ENCODE measurements around the gene PTK7. TPM values are rescaled to one million over a fixed set of nuclear protein-coding genes. Genes with fewer than 3 reads are reported as not detected.
A peak's percentile ranks its signal among the peaks of the same experiment; 100 is the strongest.

Gene PTK7
- total and polyA plus RNA-seq, 2 of the 8 experiments (the other 6 are each of a cell fraction or from before 2014, with no cell fraction given): 110 to 138 TPM

DNA sequence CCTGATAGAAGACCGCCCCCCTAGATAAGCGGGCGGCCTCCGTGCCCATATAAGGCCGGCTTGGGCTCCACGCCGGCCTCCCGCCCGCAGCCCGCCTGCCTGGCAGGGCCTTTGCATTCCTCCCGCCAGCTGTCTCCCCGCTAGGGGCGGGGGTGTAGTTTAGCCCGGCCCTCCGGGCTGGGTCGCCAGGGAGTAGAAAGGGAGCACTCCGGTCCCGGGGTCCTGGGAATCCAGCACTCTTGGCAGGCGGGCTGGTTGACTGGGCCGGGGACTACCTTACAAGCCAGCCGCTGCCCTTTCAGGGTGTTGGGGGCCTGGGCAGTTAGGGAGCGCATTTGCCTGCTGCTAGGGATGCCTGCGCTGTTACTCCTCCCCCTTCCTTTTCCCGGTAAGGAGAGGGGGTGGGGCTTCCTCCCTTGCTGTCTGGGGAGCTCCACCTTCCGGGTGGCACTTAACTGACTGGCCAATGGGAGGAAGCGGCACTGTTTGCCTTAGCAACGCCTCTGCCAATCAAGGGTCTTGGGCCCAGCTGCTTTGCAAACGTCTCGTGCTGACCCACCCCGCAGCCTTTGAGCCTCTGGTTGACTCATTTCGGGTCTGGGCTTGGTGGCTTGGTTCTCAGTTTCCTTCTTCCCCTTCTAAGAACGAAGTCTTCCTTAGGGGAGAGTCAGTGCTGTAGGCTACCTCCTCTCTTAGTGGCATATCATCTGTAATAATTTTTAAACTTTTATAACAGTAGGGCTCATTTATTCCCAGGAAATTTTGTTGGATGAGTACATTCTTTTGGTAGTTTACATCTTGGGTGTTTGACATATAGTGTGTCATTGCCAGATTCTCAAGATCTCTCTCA lies 98.4 kb downstream of the PTK7 start:
- no peak overlapping the region for H2BK15ac ChIP-seq (ENCODE audit: low read length)
- no peak overlapping the region for H2AK5ac ChIP-seq (ENCODE audit: low read depth, low read length)
- H2BK120ac ChIP-seq (replicated peaks; ENCODE audit: low read depth, low read length): no peak overlapping the region
- H4K5ac ChIP-seq (ENCODE audit: insufficient read length, low read depth, low read length): no peak overlapping the region
- peaks cover 0 to 28% of the 10 kb centered on the region in 2 experiments; a peak in 2 of 4 replicates for H3K79me2 ChIP-seq (ENCODE audit: control insufficient read depth in 1 of 2, insufficient read depth in 2 of 2, low read length in 2 of 2)
- peaks cover 9 to 17% (median 11%) of the 10 kb centered on the region in 4 experiments for H3K4me1 ChIP-seq (replicated peaks in 1 of 4; ENCODE audit: control insufficient read depth in 3 of 4, insufficient read depth in 4 of 4, low read length in 3 of 4)
- no peaks in the 10 kb centered on the region for H3K9me3 ChIP-seq (ENCODE audit: insufficient read depth in 2 of 2, low read depth in 1 of 2, low read length in 1 of 2)
- ChIA-PET CTCF (ENCODE audit: partially characterized antibody) (interaction anchor here (0.6 to 1.2 kb wide), 6 partner anchors 11 to 1991 kb away, joined by 3 to 5 read pairs (median 3); no protein-coding TSS in a partner anchor), POLR2A (ENCODE audit: partially characterized antibody) (interaction anchor here (0.6 to 4.9 kb wide), 25 partner anchors 11 to 335 kb away, joined by 3 to 25 read pairs (median 4); partner anchors contain the start of genes CUL7, DNPH1, GNMT and KLHDC3)
- no peak overlapping the region for H3K56ac ChIP-seq (replicated peaks; ENCODE audit: insufficient read length, low read depth, low read length)
- H2BK12ac ChIP-seq (ENCODE audit: low read depth, low read length): 0 out of 2 replicates have a peak overlapping the region, but pooled peaks have one; percentile 2
- FAIRE-seq (peak; percentile 13), DNase-seq (ENCODE audit: low read depth in 1 of 2, low spot score in 2 of 2) (peak; percentile 90 to 95)
- no peak overlapping the region for H3K4ac ChIP-seq (replicated peaks; ENCODE audit: insufficient read length, low read depth, low read length)
- peaks cover 3% of the 10 kb centered on the region; the same call in 1 of the 2 replicates for H3K79me1 ChIP-seq (ENCODE audit: low read depth, low read length)
- H2BK20ac ChIP-seq (ENCODE audit: low read length): no peak overlapping the region
- no peak overlapping the region for H4K91ac ChIP-seq (replicated peaks; ENCODE audit: insufficient read length, low read length)
- no peak overlapping the region; the same call in 1 of the 2 replicates for H3K18ac ChIP-seq (ENCODE audit: extremely low read depth, low read length)
- no peak overlapping the region for H3K23ac ChIP-seq (ENCODE audit: insufficient read length)
- H3K27me3 ChIP-seq (replicated peaks in 1 of 4; ENCODE audit: control insufficient read depth in 3 of 4, extremely low read depth in 1 of 4, insufficient read depth in 3 of 4, low read length in 3 of 4): peaks cover 0 to 6% (median 2%) of the 10 kb centered on the region in 4 experiments; a peak in 3 of 7 replicates
- H3K23me2 ChIP-seq (ENCODE audit: low read depth, low read length): peaks cover 14% of the 10 kb centered on the region
- H3K14ac ChIP-seq (ENCODE audit: insufficient read length): no peak overlapping the region
- H4K20me1 ChIP-seq (replicated peaks in 1 of 2; ENCODE audit: control insufficient read depth in 1 of 2, insufficient read depth in 2 of 2, low read length in 2 of 2): peaks cover 13 to 33% of the 10 kb centered on the region in 2 experiments
- H4K8ac ChIP-seq (ENCODE audit: extremely low read depth, insufficient read depth, low read length): no peak overlapping the region
- H3K27ac ChIP-seq (ENCODE audit: low read depth, low read length): peak overlapping the region; percentile 77; the same call in 1 of the 2 replicates
- H3K4me2 ChIP-seq (ENCODE audit: insufficient read depth in 1 of 2, low read depth in 2 of 2, low read length in 2 of 2): peak overlapping the region; percentile 93 to 97
- peak overlapping the region; percentile 27 to 86 (median 38) for H3K4me3 ChIP-seq (ENCODE audit: extremely low read depth in 1 of 4, insufficient read depth in 2 of 4, low read depth in 3 of 4, low read length in 4 of 4)
- H3K9ac ChIP-seq (replicated peaks in 1 of 4; ENCODE audit: extremely low read depth in 1 of 4, low read depth in 3 of 4, low read length in 3 of 4): peak overlapping the region in 3 of 4 experiments; percentile 54 to 69 (median 64); a peak in 5 of 7 replicates
- H2AFZ ChIP-seq (ENCODE audit: low read length): no peak overlapping the region
- peaks cover 20 to 36% (median 33%) of the 10 kb centered on the region in 4 experiments for H3K36me3 ChIP-seq (ENCODE audit: control insufficient read depth in 2 of 4, insufficient read depth in 4 of 4, low read length in 3 of 4)
- 3% methylated on average over 32 of the region's 32 CpGs; no CpG with 5 or more reads in 1 of the 2 experiments for WGBS, 2 experiments (ENCODE audit: extremely low coverage in 1 of 2, insufficient coverage in 1 of 2, insufficient read length in 1 of 2, insufficient replicate concordance in 2 of 2, low coverage in 1 of 2, low lambda C conversion rate in 2 of 2, missing lambda C conversion rate in 1 of 2)
- H2BK5ac ChIP-seq (ENCODE audit: low read depth, low read length): peak overlapping the region; percentile 47; the same call in 1 of the 2 replicates
- TF ChIP-seq GABPA (IDR thresholded peaks at IDR 0.05; ENCODE audit: borderline replicate concordance, insufficient read depth, low read length) (peak; percentile 54; the same call in 1 of the 2 replicates), NANOG (IDR thresholded peaks at IDR 0.05; ENCODE audit: insufficient read depth, low read depth, low read length, poor library complexity, severe bottlenecking) (no peak), HDAC2 (IDR thresholded peaks at IDR 0.05; ENCODE audit: borderline replicate concordance in 1 of 2, low read depth in 2 of 2, low read length in 2 of 2) (no peak), FOSL1 (IDR thresholded peaks at IDR 0.05; ENCODE audit: insufficient read depth, low read depth, low read length) (no peak), JUND (IDR thresholded peaks at IDR 0.05; ENCODE audit: low read length) (no peak; the same call in 1 of the 2 replicates), PHF8 (conservative IDR thresholded peaks at IDR 0.05; ENCODE audit: low read depth, low read length) (peak; percentile 50; the same call in 1 of the 2 replicates), SP2 (IDR thresholded peaks at IDR 0.05; ENCODE audit: low read length) (no peak)
- TF ChIP-seq, protein P1, sequence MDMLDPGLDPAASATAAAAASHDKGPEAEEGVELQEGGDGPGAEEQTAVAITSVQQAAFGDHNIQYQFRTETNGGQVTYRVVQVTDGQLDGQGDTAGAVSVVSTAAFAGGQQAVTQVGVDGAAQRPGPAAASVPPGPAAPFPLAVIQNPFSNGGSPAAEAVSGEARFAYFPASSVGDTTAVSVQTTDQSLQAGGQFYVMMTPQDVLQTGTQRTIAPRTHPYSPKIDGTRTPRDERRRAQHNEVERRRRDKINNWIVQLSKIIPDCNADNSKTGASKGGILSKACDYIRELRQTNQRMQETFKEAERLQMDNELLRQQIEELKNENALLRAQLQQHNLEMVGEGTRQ (IDR thresholded peaks at IDR 0.05; ENCODE audit: low read length): 0 out of 2 replicates have a peak, but pooled peaks have one; percentile 10
